WTC11 (cell line): ENCODE results near the gene RCN1. TPM values are rescaled to one million over a fixed set of nuclear protein-coding genes. Genes with fewer than 3 reads are reported as not detected.

Experiments
- ATAC-seq: fragments of 200-7000 bp; cut with Tn5 transposase; 2 replicates; pipeline ENCODE4 v1.10.0; 2021; ENCODE audit warnings: mild to moderate bottlenecking, moderate library complexity
- CTCF ChIA-PET: fragments of 300-600 bp; sonication (Branson Sonifier 250); formaldehyde crosslinking; loops from one replicate; lab custom pipeline; 2021; ENCODE audit warnings: antibody characterized with exemption; lab: Charles Lee
- POLR2A ChIA-PET: fragments of 350-600 bp; sonication (Branson Sonifier 250); formaldehyde crosslinking; loops from one replicate; lab custom pipeline; 2021; ENCODE audit warnings: antibody characterized with exemption; lab: Charles Lee
- DNase-seq: peaks from one replicate; pipeline ENCODE4 v3.0.0; 2021; ENCODE audit warnings: low spot score
- H3K27ac Mint-ChIP-seq: 2 replicates; pipeline ENCODE4 v1.8.0; 2021; ENCODE audit warnings: mixed read lengths
- H3K27me3 Mint-ChIP-seq: 2 replicates; pipeline ENCODE4 v1.8.0; 2021; ENCODE audit warnings: low read depth, mild to moderate bottlenecking, moderate library complexity, mixed read lengths
- H3K36me3 Mint-ChIP-seq: 2 replicates; pipeline ENCODE4 v1.8.0; 2021; ENCODE audit warnings: mixed read lengths
- H3K4me1 Mint-ChIP-seq: 2 replicates; pipeline ENCODE4 v1.8.0; 2022; ENCODE audit warnings: mixed read lengths
- H3K4me3 Mint-ChIP-seq: 2 replicates; pipeline ENCODE4 v1.8.0; 2021; ENCODE audit warnings: mild to moderate bottlenecking, moderate library complexity, mixed read lengths
- H3K9me3 Mint-ChIP-seq: 2 replicates; pipeline ENCODE4 v1.8.0; 2021; ENCODE audit warnings: mixed read lengths
- ATF1 ChIP-seq: sonication (generic); formaldehyde crosslinking; IDR thresholded peaks from 2 replicates; pipeline ENCODE4 v1.8.1; 2023; ENCODE audit warnings: mild to moderate bottlenecking, moderate library complexity, missing genetic modification reagents
- ETV6 ChIP-seq: sonication (generic); formaldehyde crosslinking; IDR thresholded peaks from 2 replicates; pipeline ENCODE4 v1.8.1; 2022; ENCODE audit warnings: mild to moderate bottlenecking, missing genetic modification reagents
- FOXJ3 ChIP-seq: sonication (generic); formaldehyde crosslinking; IDR thresholded peaks from 2 replicates; pipeline ENCODE4 v1.9.0; 2021; ENCODE audit warnings: missing genetic modification reagents, mild to moderate bottlenecking, borderline replicate concordance
- FOXP1 ChIP-seq: sonication (generic); formaldehyde crosslinking; IDR thresholded peaks from 2 replicates; pipeline ENCODE4 v1.8.0; 2022; ENCODE audit warnings: missing genetic modification reagents, mild to moderate bottlenecking, moderate library complexity, borderline replicate concordance
- HMGA2 ChIP-seq: fragments of 250-450 bp; sonication (Bioruptor Pico); IDR thresholded peaks from 2 replicates; pipeline ENCODE4 v1.4.0; 2021; ENCODE audit warnings: mild to moderate bottlenecking, moderate library complexity
- MXD4 ChIP-seq: fragments of 250-450 bp; sonication (Bioruptor Pico); IDR thresholded peaks from 2 replicates; pipeline ENCODE4 v1.8.0; 2021; ENCODE audit warnings: mild to moderate bottlenecking, moderate library complexity, borderline replicate concordance
- NFE2L1 ChIP-seq: sonication (generic); formaldehyde crosslinking; IDR thresholded peaks from 2 replicates; pipeline ENCODE4 v1.8.1; 2023; ENCODE audit warnings: missing genetic modification reagents
- RORB ChIP-seq: fragments of 250-450 bp; sonication (Bioruptor Pico); IDR thresholded peaks from 2 replicates; pipeline ENCODE4 v1.9.0; 2021; ENCODE audit warnings: mild to moderate bottlenecking
- ZNF219 ChIP-seq: sonication (generic); formaldehyde crosslinking; IDR thresholded peaks from 2 replicates; pipeline ENCODE4 v1.8.0; 2023; ENCODE audit warnings: missing genetic modification reagents, mild to moderate bottlenecking, borderline replicate concordance
- ZNF416 ChIP-seq: fragments of 250-450 bp; sonication (Bioruptor Pico); IDR thresholded peaks from 2 replicates; pipeline ENCODE4 v1.9.0; 2021; ENCODE audit warnings: mild to moderate bottlenecking, inconsistent platforms
- total RNA-seq: library from RNA; stranded (reverse); gene quantifications from 3 replicates; pipeline ENCODE4 v1.2.3, GENCODE V29; 2021
- TF ChIP-seq, protein P1 (sequence below): sonication (generic); formaldehyde crosslinking; IDR thresholded peaks from 2 replicates; pipeline ENCODE4 v1.8.0; 2022; ENCODE audit warnings: mild to moderate bottlenecking, missing genetic modification reagents
- TF ChIP-seq, protein P2 (sequence below): sonication (generic); formaldehyde crosslinking; IDR thresholded peaks from 2 replicates; pipeline ENCODE4 v1.8.1; 2023; ENCODE audit warnings: mild to moderate bottlenecking, moderate library complexity, missing genetic modification reagents
- TF ChIP-seq, protein P3 (sequence below): sonication (generic); formaldehyde crosslinking; IDR thresholded peaks from 2 replicates; pipeline ENCODE4 v1.8.1; 2023; ENCODE audit warnings: mild to moderate bottlenecking, missing genetic modification reagents
- TF ChIP-seq, protein P4 (sequence below): fragments of 200-600 bp; IDR thresholded peaks from 2 replicates; pipeline ENCODE4 v1.8.0; 2022; ENCODE audit warnings: antibody characterized with exemption
- TF ChIP-seq, protein P5 (sequence below): fragments of 250-450 bp; sonication (Bioruptor Pico); IDR thresholded peaks from 2 replicates; pipeline ENCODE4 v1.8.0; 2021; ENCODE audit warnings: mild to moderate bottlenecking
- TF ChIP-seq, protein P6 (sequence below): sonication (generic); formaldehyde crosslinking; IDR thresholded peaks from 2 replicates; pipeline ENCODE4 v1.8.0; 2023; ENCODE audit warnings: missing genetic modification reagents, mild to moderate bottlenecking, borderline replicate concordance
- TF ChIP-seq, protein P7 (sequence below): sonication (generic); formaldehyde crosslinking; IDR thresholded peaks from 2 replicates; pipeline ENCODE4 v1.8.0; 2022; ENCODE audit warnings: mild to moderate bottlenecking, missing genetic modification reagents
- TF ChIP-seq, protein P8 (sequence below): sonication (generic); formaldehyde crosslinking; conservative IDR thresholded peaks from 2 replicates; pipeline ENCODE4 v1.8.1; 2023; ENCODE audit warnings: mild to moderate bottlenecking, low read depth, missing genetic modification reagents, moderate library complexity

The RCN1 gene
- total RNA-seq, 1 experiment from 2014 or later: 96.2 TPM

DNA sequence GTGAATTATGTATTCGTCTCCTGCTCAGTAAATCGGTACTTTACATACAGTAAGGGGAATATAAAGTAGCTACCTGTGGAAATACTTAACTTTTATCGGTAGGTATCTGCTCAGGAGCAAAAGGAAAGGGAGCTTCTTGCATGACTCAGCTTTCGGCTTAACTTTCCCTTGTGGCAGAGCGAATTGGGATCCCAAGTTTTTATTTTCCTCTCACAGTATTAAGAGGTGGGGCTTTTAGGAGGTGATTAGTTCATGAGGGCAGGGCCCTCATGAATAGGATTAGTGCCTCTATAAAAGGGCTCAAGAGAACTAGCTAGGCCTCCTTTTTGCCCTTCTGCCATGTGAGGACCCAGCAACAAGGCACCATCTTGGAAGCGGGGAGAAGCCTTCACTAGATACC lies 18.7 kb downstream of the RCN1 start:
- ATAC-seq (no peak), DNase-seq (no peak)
- Mint-ChIP-seq H3K27ac (no peak overlapping the region), H3K36me3 (peaks cover 5% of the 10 kb centered on the region; the same call in 1 of the 2 replicates), H3K4me1 (peaks cover 13% of the 10 kb centered on the region), H3K9me3 (no peaks in the 10 kb centered on the region), H3K27me3 (no peaks in the 10 kb centered on the region), H3K4me3 (no peak overlapping the region)
- POLR2A ChIA-PET: no interaction called here
- CTCF ChIA-PET: no interaction called here
- TF ChIP-seq, protein P1, sequence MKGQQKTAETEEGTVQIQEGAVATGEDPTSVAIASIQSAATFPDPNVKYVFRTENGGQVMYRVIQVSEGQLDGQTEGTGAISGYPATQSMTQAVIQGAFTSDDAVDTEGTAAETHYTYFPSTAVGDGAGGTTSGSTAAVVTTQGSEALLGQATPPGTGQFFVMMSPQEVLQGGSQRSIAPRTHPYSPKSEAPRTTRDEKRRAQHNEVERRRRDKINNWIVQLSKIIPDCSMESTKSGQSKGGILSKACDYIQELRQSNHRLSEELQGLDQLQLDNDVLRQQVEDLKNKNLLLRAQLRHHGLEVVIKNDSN: no peak
- TF ChIP-seq, protein P2, sequence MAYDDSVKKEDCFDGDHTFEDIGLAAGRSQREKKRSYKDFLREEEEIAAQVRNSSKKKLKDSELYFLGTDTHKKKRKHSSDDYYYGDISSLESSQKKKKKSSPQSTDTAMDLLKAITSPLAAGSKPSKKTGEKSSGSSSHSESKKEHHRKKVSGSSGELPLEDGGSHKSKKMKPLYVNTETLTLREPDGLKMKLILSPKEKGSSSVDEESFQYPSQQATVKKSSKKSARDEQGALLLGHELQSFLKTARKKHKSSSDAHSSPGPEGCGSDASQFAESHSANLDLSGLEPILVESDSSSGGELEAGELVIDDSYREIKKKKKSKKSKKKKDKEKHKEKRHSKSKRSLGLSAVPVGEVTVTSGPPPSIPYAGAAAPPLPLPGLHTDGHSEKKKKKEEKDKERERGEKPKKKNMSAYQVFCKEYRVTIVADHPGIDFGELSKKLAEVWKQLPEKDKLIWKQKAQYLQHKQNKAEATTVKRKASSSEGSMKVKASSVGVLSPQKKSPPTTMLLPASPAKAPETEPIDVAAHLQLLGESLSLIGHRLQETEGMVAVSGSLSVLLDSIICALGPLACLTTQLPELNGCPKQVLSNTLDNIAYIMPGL: no peak
- no peak for TF ChIP-seq FOXJ3
- TF ChIP-seq, protein P3, sequence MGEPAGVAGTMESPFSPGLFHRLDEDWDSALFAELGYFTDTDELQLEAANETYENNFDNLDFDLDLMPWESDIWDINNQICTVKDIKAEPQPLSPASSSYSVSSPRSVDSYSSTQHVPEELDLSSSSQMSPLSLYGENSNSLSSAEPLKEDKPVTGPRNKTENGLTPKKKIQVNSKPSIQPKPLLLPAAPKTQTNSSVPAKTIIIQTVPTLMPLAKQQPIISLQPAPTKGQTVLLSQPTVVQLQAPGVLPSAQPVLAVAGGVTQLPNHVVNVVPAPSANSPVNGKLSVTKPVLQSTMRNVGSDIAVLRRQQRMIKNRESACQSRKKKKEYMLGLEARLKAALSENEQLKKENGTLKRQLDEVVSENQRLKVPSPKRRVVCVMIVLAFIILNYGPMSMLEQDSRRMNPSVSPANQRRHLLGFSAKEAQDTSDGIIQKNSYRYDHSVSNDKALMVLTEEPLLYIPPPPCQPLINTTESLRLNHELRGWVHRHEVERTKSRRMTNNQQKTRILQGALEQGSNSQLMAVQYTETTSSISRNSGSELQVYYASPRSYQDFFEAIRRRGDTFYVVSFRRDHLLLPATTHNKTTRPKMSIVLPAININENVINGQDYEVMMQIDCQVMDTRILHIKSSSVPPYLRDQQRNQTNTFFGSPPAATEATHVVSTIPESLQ (CRISPR knock-in tag): no peak
- no peak for TF ChIP-seq MXD4 (CRISPR knock-in tag)
- TF ChIP-seq, all 79 proteins: peak for 0

DNA sequence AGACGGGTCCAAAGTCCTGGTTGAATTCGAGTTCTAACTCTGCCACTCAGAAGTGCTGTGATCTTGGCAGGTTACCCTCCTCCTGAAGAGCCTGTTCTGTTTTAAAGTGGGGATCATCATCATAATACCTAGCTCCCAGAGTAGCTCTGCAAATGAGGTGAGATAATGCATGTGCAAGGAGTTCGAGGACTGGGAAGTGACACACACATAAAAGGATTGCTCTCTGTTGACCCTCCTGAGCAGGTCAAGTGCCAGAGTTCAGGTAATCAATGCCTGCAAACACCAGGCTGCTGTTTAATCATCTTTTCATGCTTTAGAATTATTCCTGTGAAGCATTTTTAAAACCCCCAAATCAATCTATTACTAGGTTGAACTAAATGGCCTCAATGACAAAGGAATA lies 19.9 kb downstream of the RCN1 start:
- Mint-ChIP-seq H3K27ac (no peak overlapping the region), H3K9me3 (no peaks in the 10 kb centered on the region), H3K4me3 (no peak overlapping the region), H3K27me3 (no peaks in the 10 kb centered on the region), H3K4me1 (peaks cover 13% of the 10 kb centered on the region), H3K36me3 (no peaks in the 10 kb centered on the region)
- ChIA-PET CTCF (no interaction called here), POLR2A (no interaction called here)
- no peak for DNase-seq
- ATAC-seq: no peak
- TF ChIP-seq, protein P4, sequence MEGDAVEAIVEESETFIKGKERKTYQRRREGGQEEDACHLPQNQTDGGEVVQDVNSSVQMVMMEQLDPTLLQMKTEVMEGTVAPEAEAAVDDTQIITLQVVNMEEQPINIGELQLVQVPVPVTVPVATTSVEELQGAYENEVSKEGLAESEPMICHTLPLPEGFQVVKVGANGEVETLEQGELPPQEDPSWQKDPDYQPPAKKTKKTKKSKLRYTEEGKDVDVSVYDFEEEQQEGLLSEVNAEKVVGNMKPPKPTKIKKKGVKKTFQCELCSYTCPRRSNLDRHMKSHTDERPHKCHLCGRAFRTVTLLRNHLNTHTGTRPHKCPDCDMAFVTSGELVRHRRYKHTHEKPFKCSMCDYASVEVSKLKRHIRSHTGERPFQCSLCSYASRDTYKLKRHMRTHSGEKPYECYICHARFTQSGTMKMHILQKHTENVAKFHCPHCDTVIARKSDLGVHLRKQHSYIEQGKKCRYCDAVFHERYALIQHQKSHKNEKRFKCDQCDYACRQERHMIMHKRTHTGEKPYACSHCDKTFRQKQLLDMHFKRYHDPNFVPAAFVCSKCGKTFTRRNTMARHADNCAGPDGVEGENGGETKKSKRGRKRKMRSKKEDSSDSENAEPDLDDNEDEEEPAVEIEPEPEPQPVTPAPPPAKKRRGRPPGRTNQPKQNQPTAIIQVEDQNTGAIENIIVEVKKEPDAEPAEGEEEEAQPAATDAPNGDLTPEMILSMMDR: no peak
- TF ChIP-seq, protein P5, sequence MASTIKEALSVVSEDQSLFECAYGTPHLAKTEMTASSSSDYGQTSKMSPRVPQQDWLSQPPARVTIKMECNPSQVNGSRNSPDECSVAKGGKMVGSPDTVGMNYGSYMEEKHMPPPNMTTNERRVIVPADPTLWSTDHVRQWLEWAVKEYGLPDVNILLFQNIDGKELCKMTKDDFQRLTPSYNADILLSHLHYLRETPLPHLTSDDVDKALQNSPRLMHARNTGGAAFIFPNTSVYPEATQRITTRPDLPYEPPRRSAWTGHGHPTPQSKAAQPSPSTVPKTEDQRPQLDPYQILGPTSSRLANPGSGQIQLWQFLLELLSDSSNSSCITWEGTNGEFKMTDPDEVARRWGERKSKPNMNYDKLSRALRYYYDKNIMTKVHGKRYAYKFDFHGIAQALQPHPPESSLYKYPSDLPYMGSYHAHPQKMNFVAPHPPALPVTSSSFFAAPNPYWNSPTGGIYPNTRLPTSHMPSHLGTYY (CRISPR knock-in tag): no peak
- TF ChIP-seq, protein P6, sequence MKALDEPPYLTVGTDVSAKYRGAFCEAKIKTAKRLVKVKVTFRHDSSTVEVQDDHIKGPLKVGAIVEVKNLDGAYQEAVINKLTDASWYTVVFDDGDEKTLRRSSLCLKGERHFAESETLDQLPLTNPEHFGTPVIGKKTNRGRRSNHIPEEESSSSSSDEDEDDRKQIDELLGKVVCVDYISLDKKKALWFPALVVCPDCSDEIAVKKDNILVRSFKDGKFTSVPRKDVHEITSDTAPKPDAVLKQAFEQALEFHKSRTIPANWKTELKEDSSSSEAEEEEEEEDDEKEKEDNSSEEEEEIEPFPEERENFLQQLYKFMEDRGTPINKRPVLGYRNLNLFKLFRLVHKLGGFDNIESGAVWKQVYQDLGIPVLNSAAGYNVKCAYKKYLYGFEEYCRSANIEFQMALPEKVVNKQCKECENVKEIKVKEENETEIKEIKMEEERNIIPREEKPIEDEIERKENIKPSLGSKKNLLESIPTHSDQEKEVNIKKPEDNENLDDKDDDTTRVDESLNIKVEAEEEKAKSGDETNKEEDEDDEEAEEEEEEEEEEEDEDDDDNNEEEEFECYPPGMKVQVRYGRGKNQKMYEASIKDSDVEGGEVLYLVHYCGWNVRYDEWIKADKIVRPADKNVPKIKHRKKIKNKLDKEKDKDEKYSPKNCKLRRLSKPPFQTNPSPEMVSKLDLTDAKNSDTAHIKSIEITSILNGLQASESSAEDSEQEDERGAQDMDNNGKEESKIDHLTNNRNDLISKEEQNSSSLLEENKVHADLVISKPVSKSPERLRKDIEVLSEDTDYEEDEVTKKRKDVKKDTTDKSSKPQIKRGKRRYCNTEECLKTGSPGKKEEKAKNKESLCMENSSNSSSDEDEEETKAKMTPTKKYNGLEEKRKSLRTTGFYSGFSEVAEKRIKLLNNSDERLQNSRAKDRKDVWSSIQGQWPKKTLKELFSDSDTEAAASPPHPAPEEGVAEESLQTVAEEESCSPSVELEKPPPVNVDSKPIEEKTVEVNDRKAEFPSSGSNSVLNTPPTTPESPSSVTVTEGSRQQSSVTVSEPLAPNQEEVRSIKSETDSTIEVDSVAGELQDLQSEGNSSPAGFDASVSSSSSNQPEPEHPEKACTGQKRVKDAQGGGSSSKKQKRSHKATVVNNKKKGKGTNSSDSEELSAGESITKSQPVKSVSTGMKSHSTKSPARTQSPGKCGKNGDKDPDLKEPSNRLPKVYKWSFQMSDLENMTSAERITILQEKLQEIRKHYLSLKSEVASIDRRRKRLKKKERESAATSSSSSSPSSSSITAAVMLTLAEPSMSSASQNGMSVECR (CRISPR knock-in tag): no peak
- TF ChIP-seq FOXP1: no peak
- TF ChIP-seq ZNF416: no peak
- no peak for TF ChIP-seq MXD4 (CRISPR knock-in tag)
- no peak for TF ChIP-seq NFE2L1 (CRISPR knock-in tag)
- TF ChIP-seq, protein P7, sequence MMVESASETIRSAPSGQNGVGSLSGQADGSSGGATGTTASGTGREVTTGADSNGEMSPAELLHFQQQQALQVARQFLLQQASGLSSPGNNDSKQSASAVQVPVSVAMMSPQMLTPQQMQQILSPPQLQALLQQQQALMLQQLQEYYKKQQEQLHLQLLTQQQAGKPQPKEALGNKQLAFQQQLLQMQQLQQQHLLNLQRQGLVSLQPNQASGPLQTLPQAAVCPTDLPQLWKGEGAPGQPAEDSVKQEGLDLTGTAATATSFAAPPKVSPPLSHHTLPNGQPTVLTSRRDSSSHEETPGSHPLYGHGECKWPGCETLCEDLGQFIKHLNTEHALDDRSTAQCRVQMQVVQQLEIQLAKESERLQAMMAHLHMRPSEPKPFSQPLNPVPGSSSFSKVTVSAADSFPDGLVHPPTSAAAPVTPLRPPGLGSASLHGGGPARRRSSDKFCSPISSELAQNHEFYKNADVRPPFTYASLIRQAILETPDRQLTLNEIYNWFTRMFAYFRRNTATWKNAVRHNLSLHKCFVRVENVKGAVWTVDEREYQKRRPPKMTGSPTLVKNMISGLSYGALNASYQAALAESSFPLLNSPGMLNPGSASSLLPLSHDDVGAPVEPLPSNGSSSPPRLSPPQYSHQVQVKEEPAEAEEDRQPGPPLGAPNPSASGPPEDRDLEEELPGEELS: no peak
- no peak for TF ChIP-seq ATF1
- no peak for TF ChIP-seq RORB (CRISPR knock-in tag)
- TF ChIP-seq ETV6 (CRISPR knock-in tag): no peak
- no peak for TF ChIP-seq ZNF219
- TF ChIP-seq HMGA2 (CRISPR knock-in tag): no peak
- TF ChIP-seq, protein P8, sequence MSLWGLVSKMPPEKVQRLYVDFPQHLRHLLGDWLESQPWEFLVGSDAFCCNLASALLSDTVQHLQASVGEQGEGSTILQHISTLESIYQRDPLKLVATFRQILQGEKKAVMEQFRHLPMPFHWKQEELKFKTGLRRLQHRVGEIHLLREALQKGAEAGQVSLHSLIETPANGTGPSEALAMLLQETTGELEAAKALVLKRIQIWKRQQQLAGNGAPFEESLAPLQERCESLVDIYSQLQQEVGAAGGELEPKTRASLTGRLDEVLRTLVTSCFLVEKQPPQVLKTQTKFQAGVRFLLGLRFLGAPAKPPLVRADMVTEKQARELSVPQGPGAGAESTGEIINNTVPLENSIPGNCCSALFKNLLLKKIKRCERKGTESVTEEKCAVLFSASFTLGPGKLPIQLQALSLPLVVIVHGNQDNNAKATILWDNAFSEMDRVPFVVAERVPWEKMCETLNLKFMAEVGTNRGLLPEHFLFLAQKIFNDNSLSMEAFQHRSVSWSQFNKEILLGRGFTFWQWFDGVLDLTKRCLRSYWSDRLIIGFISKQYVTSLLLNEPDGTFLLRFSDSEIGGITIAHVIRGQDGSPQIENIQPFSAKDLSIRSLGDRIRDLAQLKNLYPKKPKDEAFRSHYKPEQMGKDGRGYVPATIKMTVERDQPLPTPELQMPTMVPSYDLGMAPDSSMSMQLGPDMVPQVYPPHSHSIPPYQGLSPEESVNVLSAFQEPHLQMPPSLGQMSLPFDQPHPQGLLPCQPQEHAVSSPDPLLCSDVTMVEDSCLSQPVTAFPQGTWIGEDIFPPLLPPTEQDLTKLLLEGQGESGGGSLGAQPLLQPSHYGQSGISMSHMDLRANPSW (CRISPR knock-in tag): no peak
